Esophagus (tissue), 2 donors: ENCODE data around the gene TMCC3. TPM values are rescaled to one million over a fixed set of nuclear protein-coding genes. Genes with fewer than 3 reads are reported as not detected.
"Not testable (repeated sequence)": the region's sequence is repeated elsewhere in the genome, so short reads cannot be mapped to it uniquely, and the experiment has no call there.

ENCODE experiments used
- H3K27ac ChIP-seq, 2 donors: one replicate each; pipeline ENCODE4 v1.5.1; 2013; ENCODE audit warnings: low read depth in 2 of 2, mild to moderate bottlenecking in 2 of 2, inconsistent platforms in 1 of 2, low read length in 1 of 2, moderate library complexity in 1 of 2
- H3K27me3 ChIP-seq, 2 donors: one replicate each; pipeline ENCODE4 v1.6.1; 2013; ENCODE audit warnings: low read length in 2 of 2, control low read depth in 1 of 2, mild to moderate bottlenecking in 1 of 2; ENCODE audit not compliant: insufficient read depth in 2 of 2, control insufficient read depth in 1 of 2
- H3K36me3 ChIP-seq, 2 donors: one replicate each; pipeline ENCODE4 v1.6.1; 2013; ENCODE audit warnings: low read length in 1 of 2; ENCODE audit not compliant: control insufficient read depth in 2 of 2, insufficient read depth in 2 of 2
- H3K4me1 ChIP-seq, 2 donors: one replicate each; pipeline ENCODE4 v1.6.1; 2013; ENCODE audit warnings: low read length in 1 of 2; ENCODE audit not compliant: control insufficient read depth in 2 of 2, insufficient read depth in 2 of 2
- H3K4me3 ChIP-seq, 2 donors: one replicate each; pipeline ENCODE4 v1.5.1; 2013; ENCODE audit warnings: low read length in 2 of 2, mild to moderate bottlenecking in 2 of 2, low read depth in 1 of 2, moderate library complexity in 1 of 2
- H3K9me3 ChIP-seq, 2 donors: one replicate each; pipeline ENCODE4 v1.6.1; 2013; ENCODE audit warnings: mild to moderate bottlenecking in 2 of 2, low read depth in 1 of 2, low read length in 1 of 2, moderate library complexity in 1 of 2; ENCODE audit not compliant: control insufficient read depth in 2 of 2, insufficient read depth in 1 of 2
- WGBS, 2 donors: extraction: QIAGEN DNeasy Blood & Tissue Kit; methylation state at CpG; one replicate each; pipeline ENCODE4 v1.1.7; 2013; 5-methylcytosine and 5-hydroxymethylcytosine counted together
- polyA plus RNA-seq, 2 donors: library from polyadenylated mRNA; stranded (reverse); fragments of 200-250 nt; gene quantifications; one replicate each; pipeline ENCODE4 v1.2.3, GENCODE V29; 2013
- donor health status: healthy with polysubstance abuse.
- donor health status: Bipolar disorder and iron deficiency.

Gene TMCC3
- 1 to 10 TPM; 2.5 to 3.0 TPM for polyA plus RNA-seq

- Histone ChIP-seq H3K27ac (peak within 1 kb of the TSS; percentile 50 to 83), H3K9me3 (no peaks in the 10 kb centered on the region), H3K4me1 (no peaks in the 10 kb centered on the region), H3K36me3 (no peaks in the 10 kb centered on the region), H3K4me3 (peak within 1 kb of the TSS; percentile 71 to 78), H3K27me3 (no peaks in the 10 kb centered on the region)
- WGBS, 2 donors = 1 to 2% methylated on average over 41 to 81 of the region's 82 CpGs
These were observed at the start of gene TMCC3 for GRCh38 chr12:94650143-94651056. TMCC3 (minus strand) TSS chr12:94650557; CDS start chr12:94650430, 127 bp downstream.

GRCh38 chr12:94699801-94700200, 49.4 kb upstream of the TMCC3 start:
- Histone ChIP-seq H3K4me1 (peaks cover 0 to 6% of the 10 kb centered on the region in 2 donors), H3K27ac (peak overlapping the region in 1 of 2 donors; percentile 20), H3K27me3 (no peaks in the 10 kb centered on the region), H3K9me3 (no peaks in the 10 kb centered on the region), H3K4me3 (no peak overlapping the region), H3K36me3 (no peaks in the 10 kb centered on the region)
- WGBS, 2 donors = 46 to 57% methylated on average over 1 of the region's 1 CpG

GRCh38 chr12:94698578-94698977, 48.2 kb upstream of the TMCC3 start:
- 72 to 77% methylated on average over 3 of the region's 3 CpGs for WGBS, 2 donors
- H3K4me1 ChIP-seq = peaks cover 0 to 6% of the 10 kb centered on the region in 2 donors
- no peaks in the 10 kb centered on the region for H3K36me3 ChIP-seq
- no peaks in the 10 kb centered on the region for H3K9me3 ChIP-seq
- H3K27ac ChIP-seq = peak overlapping the region in 1 of 2 donors; percentile 3
- H3K27me3 ChIP-seq = no peaks in the 10 kb centered on the region
- no peak overlapping the region for H3K4me3 ChIP-seq

GRCh38 chr12:94697631-94698030, 47.3 kb upstream of the TMCC3 start:
- H3K4me3 ChIP-seq = no peak overlapping the region
- H3K4me1 ChIP-seq = peaks cover 0 to 6% of the 10 kb centered on the region in 2 donors
- no peaks in the 10 kb centered on the region for H3K9me3 ChIP-seq
- no peak overlapping the region for H3K27ac ChIP-seq
- no peaks in the 10 kb centered on the region for H3K36me3 ChIP-seq
- H3K27me3 ChIP-seq = no peaks in the 10 kb centered on the region

- H3K4me3 ChIP-seq = no peak overlapping the region
- H3K4me1 ChIP-seq = peaks cover 0 to 9% of the 10 kb centered on the region in 2 donors
- H3K27me3 ChIP-seq = no peaks in the 10 kb centered on the region
- H3K9me3 ChIP-seq = no peaks in the 10 kb centered on the region
- WGBS, 2 donors = 96 to 97% methylated on average over 11 of the region's 11 CpGs
- H3K36me3 ChIP-seq = no peaks in the 10 kb centered on the region
- no peak overlapping the region for H3K27ac ChIP-seq
These were observed 44.4 kb upstream of the TMCC3 start for GRCh38 chr12:94694732-94695131.

GRCh38 chr12:94692826-94693225, 42.5 kb upstream of the TMCC3 start:
- H3K36me3 ChIP-seq, H3K9me3 ChIP-seq, H3K4me3 ChIP-seq, H3K4me1 ChIP-seq, H3K27ac ChIP-seq, H3K27me3 ChIP-seq: not testable (repeated sequence)
- WGBS, 2 donors = 85% methylated on average over 7 of the region's 7 CpGs

GRCh38 chr12:94690198-94690771, 39.9 kb upstream of the TMCC3 start:
- 29 to 31% methylated on average over 5 of the region's 5 CpGs for WGBS, 2 donors
- Histone ChIP-seq H3K4me3 (no peak overlapping the region), H3K27me3 (no peaks in the 10 kb centered on the region), H3K4me1 (peaks cover 0 to 3% of the 10 kb centered on the region in 2 donors), H3K36me3 (no peaks in the 10 kb centered on the region), H3K9me3 (no peaks in the 10 kb centered on the region), H3K27ac (peak overlapping the region; percentile 26 to 33)

GRCh38 chr12:94689646-94690036, 39.3 kb upstream of the TMCC3 start:
- peak overlapping the region; percentile 14 to 26 for H3K27ac ChIP-seq
- H3K9me3 ChIP-seq = no peaks in the 10 kb centered on the region
- no peaks in the 10 kb centered on the region for H3K36me3 ChIP-seq
- WGBS, 2 donors = 57 to 62% methylated on average over 9 of the region's 9 CpGs
- H3K4me1 ChIP-seq = peaks cover 0 to 3% of the 10 kb centered on the region in 2 donors
- H3K27me3 ChIP-seq = no peaks in the 10 kb centered on the region
- no peak overlapping the region for H3K4me3 ChIP-seq

GRCh38 chr12:94689002-94689645, 38.8 kb upstream of the TMCC3 start:
- Histone ChIP-seq H3K4me1 (peaks cover 2 to 3% of the 10 kb centered on the region in 2 donors), H3K27me3 (no peaks in the 10 kb centered on the region), H3K27ac (peak overlapping the region in 1 of 2 donors; percentile 14), H3K9me3 (no peaks in the 10 kb centered on the region), H3K4me3 (no peak overlapping the region), H3K36me3 (no peaks in the 10 kb centered on the region)
- WGBS, 2 donors = 59% methylated on average over 7 of the region's 7 CpGs
